DND-41 (cell line): ENCODE measurements around the gene DOCK3.

ENCODE experiments used
- ATAC-seq: fragments of 200-7000 bp; cut with Tn5 transposase; 3 replicates; pipeline ENCODE4 v1.9.1; 2021; ENCODE audit warnings: low read depth; ENCODE audit not compliant: insufficient read depth
- DNase-seq: peaks from one replicate; pipeline ENCODE4 v3.0.0-alpha.2; 2020
- H2AFZ ChIP-seq: 2 replicates; pipeline ENCODE4 v1.6.0; 2012; ENCODE audit warnings: low read depth, low read length
- H3K27ac ChIP-seq: 2 replicates; pipeline ENCODE4 v1.5.1; 2012; ENCODE audit warnings: low read length, inconsistent platforms
- H3K27me3 ChIP-seq: fragments of 200-600 bp; sonication (generic); 2 replicates; pipeline ENCODE4 v1.6.0; 2012; ENCODE audit warnings: low read length, mild to moderate bottlenecking, inconsistent platforms; ENCODE audit not compliant: insufficient read depth, poor library complexity
- H3K36me3 ChIP-seq: 2 replicates; pipeline ENCODE4 v1.5.1; 2012; ENCODE audit warnings: low read length, inconsistent platforms; ENCODE audit not compliant: insufficient read depth
- H3K4me1 ChIP-seq: 2 replicates; pipeline ENCODE4 v1.5.1; 2012; ENCODE audit warnings: mild to moderate bottlenecking, low read length; ENCODE audit not compliant: insufficient read depth
- H3K4me2 ChIP-seq: 2 replicates; pipeline ENCODE4 v1.6.0; 2012; ENCODE audit warnings: mild to moderate bottlenecking, moderate library complexity, low read length, inconsistent platforms; ENCODE audit not compliant: insufficient read depth
- H3K4me3 ChIP-seq, 2 experiments: fragments of 200-600 bp in 1 of 2; shearing (Covaris generic) in 1 of 2; 2 replicates each; pipeline ENCODE4 v1.5.1; 2012 to 2016; ENCODE audit warnings: inconsistent platforms in 2 of 2, low read length in 2 of 2, mild to moderate bottlenecking in 2 of 2, low read depth in 1 of 2, moderate library complexity in 1 of 2
- H3K79me2 ChIP-seq: 2 replicates; pipeline ENCODE4 v1.6.0; 2012; ENCODE audit warnings: low read length, inconsistent platforms; ENCODE audit not compliant: insufficient read depth
- H3K9ac ChIP-seq: 2 replicates; pipeline ENCODE4 v1.6.0; 2012; ENCODE audit warnings: low read depth, mild to moderate bottlenecking, inconsistent platforms, low read length, moderate library complexity
- H3K9me3 ChIP-seq: 2 replicates; pipeline ENCODE4 v1.5.1; 2012; ENCODE audit warnings: low read length, moderate library complexity, mild to moderate bottlenecking, inconsistent platforms; ENCODE audit not compliant: insufficient read depth, severe bottlenecking
- H4K20me1 ChIP-seq: 2 replicates; pipeline ENCODE4 v1.6.0; 2012; ENCODE audit warnings: low read length; ENCODE audit not compliant: insufficient read depth
- EZH2 ChIP-seq: IDR thresholded peaks from 3 replicates; pipeline ENCODE4 v1.6.1; 2012; ENCODE audit warnings: borderline replicate concordance, low read depth, mild to moderate bottlenecking, moderate library complexity, low read length, inconsistent platforms; ENCODE audit not compliant: severe bottlenecking
- TF ChIP-seq, protein P1 (sequence below): IDR thresholded peaks from 2 replicates; pipeline ENCODE4 v1.5.1; 2012; ENCODE audit warnings: borderline replicate concordance, low read length, moderate library complexity, mild to moderate bottlenecking; ENCODE audit not compliant: poor library complexity, severe bottlenecking; ENCODE audit errors: extremely low read depth

Gene DOCK3

DNA sequence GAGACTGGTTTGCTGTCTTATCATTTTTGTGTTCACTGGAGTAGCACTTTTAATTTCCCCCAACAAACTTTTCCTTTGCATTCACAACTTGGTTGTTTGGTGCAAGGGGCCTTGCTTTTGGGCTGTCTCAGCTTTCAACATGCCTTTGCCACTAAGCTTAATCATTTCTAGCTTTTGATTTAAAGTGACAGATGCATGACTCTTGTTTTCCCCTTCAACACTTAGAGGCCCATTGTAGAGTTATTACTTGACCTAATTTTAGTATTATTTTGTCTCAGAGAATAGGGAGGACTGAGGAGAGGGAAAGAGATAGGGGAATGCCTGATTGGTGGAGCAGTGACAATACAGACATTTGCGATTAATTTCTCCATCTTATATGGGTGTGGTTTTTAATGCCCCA lies 370.3 kb downstream of the DOCK3 start:
- H3K79me2 ChIP-seq, result no peaks in the 10 kb centered on the region
- no peaks in the 10 kb centered on the region for H3K36me3 ChIP-seq
- H3K27me3 ChIP-seq, result no peaks in the 10 kb centered on the region
- H3K27ac ChIP-seq, result no peak overlapping the region
- no peaks in the 10 kb centered on the region for H4K20me1 ChIP-seq
- no peaks in the 10 kb centered on the region for H3K9me3 ChIP-seq
- TF ChIP-seq, protein P1, sequence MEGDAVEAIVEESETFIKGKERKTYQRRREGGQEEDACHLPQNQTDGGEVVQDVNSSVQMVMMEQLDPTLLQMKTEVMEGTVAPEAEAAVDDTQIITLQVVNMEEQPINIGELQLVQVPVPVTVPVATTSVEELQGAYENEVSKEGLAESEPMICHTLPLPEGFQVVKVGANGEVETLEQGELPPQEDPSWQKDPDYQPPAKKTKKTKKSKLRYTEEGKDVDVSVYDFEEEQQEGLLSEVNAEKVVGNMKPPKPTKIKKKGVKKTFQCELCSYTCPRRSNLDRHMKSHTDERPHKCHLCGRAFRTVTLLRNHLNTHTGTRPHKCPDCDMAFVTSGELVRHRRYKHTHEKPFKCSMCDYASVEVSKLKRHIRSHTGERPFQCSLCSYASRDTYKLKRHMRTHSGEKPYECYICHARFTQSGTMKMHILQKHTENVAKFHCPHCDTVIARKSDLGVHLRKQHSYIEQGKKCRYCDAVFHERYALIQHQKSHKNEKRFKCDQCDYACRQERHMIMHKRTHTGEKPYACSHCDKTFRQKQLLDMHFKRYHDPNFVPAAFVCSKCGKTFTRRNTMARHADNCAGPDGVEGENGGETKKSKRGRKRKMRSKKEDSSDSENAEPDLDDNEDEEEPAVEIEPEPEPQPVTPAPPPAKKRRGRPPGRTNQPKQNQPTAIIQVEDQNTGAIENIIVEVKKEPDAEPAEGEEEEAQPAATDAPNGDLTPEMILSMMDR, result no peak
- TF ChIP-seq EZH2, result no peak
- no peak overlapping the region for H3K4me3 ChIP-seq
- DNase-seq (no peak), ATAC-seq (no peak)
- no peaks in the 10 kb centered on the region for H3K4me1 ChIP-seq
- H3K9ac ChIP-seq, result no peak overlapping the region
- H2AFZ ChIP-seq, result no peak overlapping the region
- no peak overlapping the region for H3K4me2 ChIP-seq

DNA sequence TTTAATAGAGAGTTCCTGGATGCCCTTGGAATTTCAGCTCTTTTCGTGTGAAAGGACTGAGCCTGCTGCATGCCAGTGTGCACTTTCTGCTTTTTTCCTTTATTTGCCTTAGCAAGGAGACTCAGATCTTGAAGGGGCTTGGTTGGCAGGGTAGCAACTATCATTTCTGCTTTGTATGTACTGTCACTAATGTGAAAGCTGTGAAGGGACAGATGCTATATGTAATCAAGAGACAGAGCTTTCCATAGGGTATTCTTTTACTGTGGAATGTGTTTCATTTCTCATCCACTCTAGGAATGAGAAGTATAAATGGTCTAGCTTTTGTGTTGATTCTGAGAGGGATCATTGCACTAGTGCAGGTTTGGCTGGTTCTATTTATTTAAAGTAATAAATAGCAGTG lies 377.8 kb downstream of the DOCK3 start:
- Histone ChIP-seq H2AFZ (no peak overlapping the region), H3K36me3 (no peaks in the 10 kb centered on the region), H3K4me3 (no peak overlapping the region), H3K4me1 (no peaks in the 10 kb centered on the region), H3K9me3 (no peaks in the 10 kb centered on the region), H3K27me3 (peaks cover 7% of the 10 kb centered on the region), H3K4me2 (no peak overlapping the region), H3K9ac (no peak overlapping the region), H3K79me2 (no peaks in the 10 kb centered on the region), H4K20me1 (no peaks in the 10 kb centered on the region), H3K27ac (no peak overlapping the region)
- no peak for ATAC-seq
- no peak for DNase-seq
- no peak for TF ChIP-seq EZH2
- TF ChIP-seq, protein P1, result no peak

DNA sequence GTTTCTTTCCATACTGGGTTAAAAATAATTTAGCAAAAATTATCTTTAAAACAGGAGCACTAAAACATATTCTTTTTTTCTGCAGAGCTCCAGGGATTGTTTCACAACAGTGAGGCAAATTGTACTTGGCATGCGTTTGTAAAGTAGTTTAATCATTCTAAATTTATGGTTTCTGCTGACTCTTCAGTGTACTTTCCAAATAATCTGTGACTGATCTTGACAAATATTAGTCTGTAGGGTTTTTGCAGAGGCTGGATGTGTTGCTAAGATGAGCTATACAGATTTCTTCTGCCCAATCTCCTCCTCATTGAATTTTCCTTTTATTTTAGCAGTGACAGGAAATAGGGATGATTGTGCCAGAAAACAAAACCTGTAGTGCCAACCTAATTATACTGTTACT lies 382.4 kb downstream of the DOCK3 start:
- Histone ChIP-seq H3K36me3 (no peaks in the 10 kb centered on the region), H2AFZ (no peak overlapping the region), H3K4me2 (no peak overlapping the region), H3K4me3 (no peak overlapping the region), H3K79me2 (no peaks in the 10 kb centered on the region), H3K27ac (no peak overlapping the region), H3K9me3 (no peaks in the 10 kb centered on the region), H4K20me1 (no peaks in the 10 kb centered on the region), H3K9ac (no peak overlapping the region), H3K4me1 (no peaks in the 10 kb centered on the region), H3K27me3 (peaks cover 4% of the 10 kb centered on the region)
- no peak for ATAC-seq
- DNase-seq, result no peak
- TF ChIP-seq, protein P1, result no peak
- no peak for TF ChIP-seq EZH2

DNA sequence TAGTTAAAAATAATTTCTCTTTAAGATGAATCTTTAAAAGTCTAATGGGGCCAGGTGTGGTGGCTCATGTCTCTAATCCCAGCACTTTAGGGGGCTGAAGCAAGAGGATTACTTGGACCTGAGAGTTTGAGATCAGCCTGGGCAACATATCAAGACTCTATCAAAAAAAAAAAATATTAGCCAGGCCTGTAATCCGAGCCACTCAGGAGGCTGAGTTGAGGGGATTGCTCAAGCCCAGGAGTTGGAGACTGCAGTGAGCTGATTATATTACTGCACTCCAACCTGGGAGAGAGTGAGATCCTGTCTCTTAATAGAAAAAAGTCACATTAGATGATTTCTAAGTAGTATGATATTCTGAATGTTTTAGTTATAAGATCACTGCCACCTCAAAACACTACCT lies 388.3 kb downstream of the DOCK3 start:
- Histone ChIP-seq H3K4me3 (no peak overlapping the region), H3K27me3 (peaks cover 8% of the 10 kb centered on the region), H3K9me3 (no peaks in the 10 kb centered on the region), H3K4me1 (no peaks in the 10 kb centered on the region), H3K27ac (no peak overlapping the region), H3K9ac (no peak overlapping the region), H3K79me2 (no peaks in the 10 kb centered on the region), H3K4me2 (no peak overlapping the region), H4K20me1 (no peaks in the 10 kb centered on the region), H2AFZ (no peak overlapping the region), H3K36me3 (no peaks in the 10 kb centered on the region)
- ATAC-seq (no peak), DNase-seq (no peak)
- no peak for TF ChIP-seq EZH2
- TF ChIP-seq, protein P1, result no peak
